ENCODE results near the gene CHD6. TPM values are rescaled to one million over a fixed set of nuclear protein-coding genes. Genes with fewer than 3 reads are reported as not detected.

CHD6 gene
- total RNA-seq, 4 donors from 2014 or later: 18.5 to 49.3 (median 28.7) TPM

- ATAC-seq (ENCODE audit: low FRiP score) (no peak), DNase-seq (ENCODE audit: low spot score) (no peak)
- no peak for TF ChIP-seq CTCF (IDR thresholded peaks at IDR 0.05)
Observed at GRCh38 chr20:41510224-41510623, 108.0 kb downstream of the CHD6 start.

GRCh38 chr20:41509316-41510200 is 108.6 kb downstream of the CHD6 start:
- no peak for ATAC-seq (ENCODE audit: low FRiP score)

GRCh38 chr20:41508335-41508734 is 109.8 kb downstream of the CHD6 start:
- no peak for TF ChIP-seq CTCF (IDR thresholded peaks at IDR 0.05)
- ATAC-seq (ENCODE audit: low FRiP score): no peak
- DNase-seq (ENCODE audit: low spot score): no peak

More at GRCh38 chr20:41509316-41510200, 108.6 kb downstream of the CHD6 start:
- TF ChIP-seq CTCF (IDR thresholded peaks at IDR 0.05): no peak
- DNase-seq (ENCODE audit: low spot score): no peak

GRCh38 chr20:41507851-41508250 is 110.3 kb downstream of the CHD6 start:
- DNase-seq (ENCODE audit: low spot score) (no peak), ATAC-seq (ENCODE audit: low FRiP score) (no peak)
- no peak for TF ChIP-seq CTCF (IDR thresholded peaks at IDR 0.05)

GRCh38 chr20:41507436-41507835 is 110.7 kb downstream of the CHD6 start:
- DNase-seq (ENCODE audit: low spot score) (no peak), ATAC-seq (ENCODE audit: low FRiP score) (no peak)
- no peak for TF ChIP-seq CTCF (IDR thresholded peaks at IDR 0.05)

- DNase-seq (ENCODE audit: low spot score): no peak
- TF ChIP-seq CTCF (IDR thresholded peaks at IDR 0.05): no peak
- no peak for ATAC-seq (ENCODE audit: low FRiP score)
Observed at GRCh38 chr20:41506192-41506915, 111.8 kb downstream of the CHD6 start.
